GM10847 (cell line): Measurements from ENCODE around the gene RBBP4.

Experiments
- POLR2A ChIP-seq: IDR thresholded peaks from 2 replicates; pipeline ENCODE4 v1.6.1; 2011; ENCODE audit not compliant: insufficient read length; ENCODE audit errors: extremely low read depth

RBBP4 gene

GRCh38 chr1:32627596-32628162 lies 23.3 kb upstream of the RBBP4 start:
- TF ChIP-seq POLR2A: no peak

- no peak for TF ChIP-seq POLR2A
These were observed 18.2 kb upstream of the RBBP4 start for GRCh38 chr1:32632829-32633228.

- TF ChIP-seq POLR2A: no peak
These were observed 15.3 kb upstream of the RBBP4 start for GRCh38 chr1:32635508-32636277.

- no peak for TF ChIP-seq POLR2A
These were observed 13.9 kb upstream of the RBBP4 start for GRCh38 chr1:32636914-32637645.

GRCh38 chr1:32639489-32640075 lies 11.4 kb upstream of the RBBP4 start:
- TF ChIP-seq POLR2A: no peak

- TF ChIP-seq POLR2A: no peak
These were observed 6.6 kb upstream of the RBBP4 start for GRCh38 chr1:32644426-32644825.

- TF ChIP-seq POLR2A: no peak
These were observed 3.5 kb upstream of the RBBP4 start for GRCh38 chr1:32647308-32648134.

GRCh38 chr1:32650248-32650751 lies 708 bp upstream of the RBBP4 start, which contains the start of gene ZBTB8OS:
ZBTB8OS (minus strand) TSS chr1:32650550; CDS start chr1:32650529, 21 bp downstream.
- TF ChIP-seq POLR2A: peak; percentile 63

- peak; percentile 13 for TF ChIP-seq POLR2A
These were observed 559 bp downstream of the RBBP4 start for GRCh38 chr1:32651461-32652073.

- no peak for TF ChIP-seq POLR2A
These were observed 1.4 kb downstream of the RBBP4 start for GRCh38 chr1:32652244-32652962.

- TF ChIP-seq POLR2A: no peak
These were observed 8.6 kb downstream of the RBBP4 start for GRCh38 chr1:32659581-32659980.

- TF ChIP-seq POLR2A: no peak
These were observed 14.9 kb downstream of the RBBP4 start for GRCh38 chr1:32665915-32666314.

- no peak for TF ChIP-seq POLR2A
These were observed 16.0 kb downstream of the RBBP4 start for GRCh38 chr1:32666901-32667566.
